Kidney epithelial cell (primary cell): ENCODE data around the gene CD7. TPM values are rescaled to one million over a fixed set of nuclear protein-coding genes. Genes with fewer than 3 reads are reported as not detected.

Experiments used
- DNase-seq: peaks from one replicate; pipeline ENCODE4 v3.0.0-alpha.2; 2010; ENCODE audit warnings: low read depth
- H3K27me3 ChIP-seq: 2 replicates; pipeline ENCODE4 v1.6.0; 2011; ENCODE audit warnings: low read length; ENCODE audit not compliant: control insufficient read depth, insufficient read depth
- H3K36me3 ChIP-seq: 2 replicates; pipeline ENCODE4 v1.5.1; 2011; ENCODE audit warnings: low read length; ENCODE audit not compliant: control insufficient read depth, insufficient read depth
- H3K4me3 ChIP-seq: 2 replicates; pipeline ENCODE4 v1.5.1; 2011; ENCODE audit warnings: low read depth, mild to moderate bottlenecking, control low read depth, low read length
- CTCF ChIP-seq: IDR thresholded peaks from 2 replicates; pipeline ENCODE4 v1.5.1; 2011; ENCODE audit warnings: mild to moderate bottlenecking, moderate library complexity, low read length, control low read depth, inconsistent platforms; ENCODE audit not compliant: insufficient read depth, poor library complexity, severe bottlenecking
- total RNA-seq: library from RNA; depleted of rRNA; stranded (reverse); fragments of >200 nt; gene quantifications from 2 replicates; pipeline ENCODE4 v1.2.3, GENCODE V29; 2015

The CD7 gene
- total RNA-seq, 1 donor from 2014 or later = not detected

DNA sequence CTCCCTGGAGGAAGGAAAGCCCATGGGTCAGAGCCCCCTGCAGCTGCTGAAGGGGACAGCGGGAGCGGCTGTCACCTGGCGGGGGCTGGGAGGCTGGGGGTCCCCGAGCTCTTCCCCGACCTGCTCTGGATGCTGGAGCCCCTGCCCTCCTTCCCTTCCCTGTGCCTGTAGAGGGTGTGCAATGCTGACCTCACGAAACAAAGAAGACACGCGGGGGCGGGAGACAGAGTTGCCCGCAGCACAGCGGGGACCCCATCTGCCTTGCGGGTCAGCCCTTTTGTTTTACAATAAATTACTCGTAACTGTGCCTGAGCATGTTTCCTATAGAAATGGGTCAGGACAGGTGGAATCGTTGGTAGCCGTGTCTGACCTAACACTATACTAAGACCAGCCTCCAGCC is 9.9 kb upstream of the CD7 start:
- no peak for TF ChIP-seq CTCF
- Histone ChIP-seq H3K36me3 (no peaks in the 10 kb centered on the region), H3K4me3 (no peak overlapping the region), H3K27me3 (peaks cover 28% of the 10 kb centered on the region)
- no peak for DNase-seq

DNA sequence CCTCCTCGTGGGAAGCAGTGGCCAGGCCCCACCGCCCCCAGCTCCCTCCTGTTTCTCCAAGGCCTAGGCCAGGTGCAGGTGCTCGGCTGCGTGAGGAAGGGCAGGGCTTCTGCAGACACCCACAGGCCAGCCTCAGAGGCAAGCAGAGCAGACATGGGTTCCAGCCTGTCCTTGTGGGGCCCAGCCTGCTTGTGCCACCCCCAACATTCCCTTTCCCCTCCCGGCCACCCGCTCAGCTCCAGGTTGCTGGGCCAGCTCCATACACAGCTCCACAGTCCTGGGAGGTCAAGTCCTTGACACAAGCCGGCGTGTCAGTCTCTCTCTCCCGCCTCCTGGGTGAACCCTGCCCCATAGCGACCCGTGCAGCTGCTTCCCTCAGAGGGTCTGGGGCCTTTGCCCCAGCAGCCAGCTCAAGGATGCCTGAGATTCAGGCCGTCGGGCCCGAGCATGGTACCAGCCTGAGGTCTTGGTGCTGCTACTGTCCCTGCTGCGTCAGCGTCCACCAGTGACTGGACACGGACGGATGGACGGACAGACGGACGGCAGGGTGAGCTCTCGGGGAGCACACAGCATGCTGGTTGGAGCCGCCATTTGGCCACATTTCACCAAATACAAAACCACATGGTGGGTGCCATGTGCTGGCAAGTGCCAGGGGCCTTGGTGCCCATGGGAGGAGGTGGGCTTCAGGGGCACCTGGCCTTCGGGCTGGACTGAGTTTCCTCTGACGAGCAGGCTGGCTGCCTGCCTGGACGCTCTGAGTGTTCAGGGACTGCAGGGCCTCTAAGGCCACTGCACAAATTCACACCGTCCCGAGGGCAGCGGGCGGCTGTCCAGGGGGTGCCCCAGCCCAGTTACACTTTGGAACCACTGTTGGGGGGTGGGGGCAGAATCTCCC is 8.1 kb upstream of the CD7 start:
- H3K27me3 ChIP-seq = peaks cover 29% of the 10 kb centered on the region
- DNase-seq = no peak
- no peak for TF ChIP-seq CTCF
- H3K4me3 ChIP-seq = no peak overlapping the region
- H3K36me3 ChIP-seq = no peaks in the 10 kb centered on the region

- peaks cover 28% of the 10 kb centered on the region for H3K27me3 ChIP-seq
- DNase-seq = no peak
- TF ChIP-seq CTCF = no peak
Observed at GRCh38 chr17:82324566-82325285, 7.3 kb upstream of the CD7 start.

DNA sequence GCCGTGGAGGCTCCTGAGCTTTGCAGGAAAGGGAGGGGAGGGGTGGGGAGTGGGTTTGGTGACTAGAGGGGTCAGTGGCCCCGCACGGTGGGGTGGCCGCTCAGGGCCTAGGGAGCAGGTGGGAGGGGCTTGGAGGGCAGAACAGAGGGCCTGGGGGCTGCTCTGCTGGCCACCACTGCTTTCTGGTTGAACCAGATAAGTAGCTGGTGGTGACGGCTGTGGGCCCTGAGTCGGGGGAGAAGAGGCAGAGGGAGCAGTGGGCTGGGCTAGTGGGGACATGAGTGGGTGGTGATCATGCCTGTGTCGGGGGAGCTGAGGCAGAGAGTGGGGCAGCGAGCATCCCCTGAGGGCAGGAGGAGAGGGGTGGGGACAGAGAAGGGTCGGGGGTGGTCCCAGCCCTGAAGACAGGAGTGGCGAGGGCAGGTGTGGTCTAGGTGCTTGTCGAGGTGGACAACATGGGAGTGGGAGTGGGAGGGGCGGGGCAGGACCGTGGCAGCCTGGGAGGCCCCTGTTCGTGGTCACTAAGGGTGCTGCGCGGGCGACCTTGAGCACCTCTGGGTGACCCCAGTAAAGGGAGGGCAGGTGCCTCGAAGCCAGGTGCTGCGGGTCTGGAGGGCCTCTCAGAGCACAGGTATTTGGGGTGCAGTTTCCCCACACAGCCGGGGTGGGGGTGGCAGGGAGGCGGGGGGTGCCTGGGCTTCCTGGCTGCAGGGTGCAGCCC is 6.3 kb upstream of the CD7 start:
- Histone ChIP-seq H3K4me3 (no peak overlapping the region), H3K36me3 (no peaks in the 10 kb centered on the region), H3K27me3 (peaks cover 28% of the 10 kb centered on the region)
- no peak for DNase-seq
- no peak for TF ChIP-seq CTCF

More at GRCh38 chr17:82324566-82325285, 7.3 kb upstream of the CD7 start:
- Histone ChIP-seq H3K4me3 (no peak overlapping the region), H3K36me3 (no peaks in the 10 kb centered on the region)

DNA sequence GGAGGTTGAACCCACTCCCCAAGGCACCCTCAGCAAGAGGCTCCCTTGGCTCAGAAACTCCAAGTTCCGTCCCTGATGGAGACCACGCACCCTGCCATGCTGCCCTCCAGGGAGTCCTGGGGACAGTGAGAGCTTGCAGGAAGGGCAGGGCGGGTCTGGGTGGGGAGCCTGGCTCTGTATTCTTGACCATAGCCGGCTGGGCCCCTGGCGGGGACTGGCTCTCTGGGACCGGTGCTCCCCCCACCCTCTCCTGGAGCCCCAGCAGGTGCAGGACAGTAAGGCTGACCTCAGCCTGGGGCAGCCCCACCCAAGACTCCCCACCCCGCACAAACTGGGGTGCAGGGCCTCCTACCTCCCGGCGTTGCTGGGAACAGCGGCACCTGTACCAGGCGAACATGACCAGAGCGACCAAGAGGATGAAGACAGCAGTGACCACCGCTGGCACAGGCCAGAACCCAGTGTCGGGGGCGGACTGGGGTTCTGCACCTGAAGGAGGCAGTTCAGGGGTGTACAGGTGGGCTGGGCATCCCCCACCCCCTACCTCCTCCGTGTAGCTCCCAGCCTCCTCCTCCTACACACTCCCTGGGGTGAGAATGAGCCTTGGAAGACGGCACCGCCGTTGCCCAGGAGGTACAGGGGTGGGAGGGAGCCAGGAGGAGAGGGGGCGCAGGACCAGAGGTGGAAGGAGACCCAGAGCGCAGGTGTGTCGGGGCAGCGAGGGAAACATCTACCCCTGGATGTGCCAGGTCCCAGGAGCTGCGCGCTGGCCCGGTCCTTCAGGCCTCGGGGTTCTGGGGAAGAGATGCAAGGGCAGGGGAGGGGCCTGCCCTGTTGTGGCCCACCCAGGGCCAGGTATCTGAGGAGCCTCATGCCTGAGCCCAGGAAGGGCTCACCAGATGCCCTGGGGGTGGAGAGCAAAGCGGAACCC is 5.4 kb upstream of the CD7 start:
- Histone ChIP-seq H3K4me3 (no peak overlapping the region), H3K27me3 (peaks cover 28% of the 10 kb centered on the region), H3K36me3 (no peaks in the 10 kb centered on the region)
- no peak for TF ChIP-seq CTCF
- DNase-seq = no peak
